HG03066 (cell line): Measurements from ENCODE around the gene PLEKHG3.

Source experiments
- ATAC-seq: cut with Tn5 transposase; IDR thresholded peaks from one replicate; pipeline ENCODE4 v1.9.1; 2021; ENCODE audit warnings: low read depth; ENCODE audit not compliant: unreplicated experiment

PLEKHG3 gene

DNA sequence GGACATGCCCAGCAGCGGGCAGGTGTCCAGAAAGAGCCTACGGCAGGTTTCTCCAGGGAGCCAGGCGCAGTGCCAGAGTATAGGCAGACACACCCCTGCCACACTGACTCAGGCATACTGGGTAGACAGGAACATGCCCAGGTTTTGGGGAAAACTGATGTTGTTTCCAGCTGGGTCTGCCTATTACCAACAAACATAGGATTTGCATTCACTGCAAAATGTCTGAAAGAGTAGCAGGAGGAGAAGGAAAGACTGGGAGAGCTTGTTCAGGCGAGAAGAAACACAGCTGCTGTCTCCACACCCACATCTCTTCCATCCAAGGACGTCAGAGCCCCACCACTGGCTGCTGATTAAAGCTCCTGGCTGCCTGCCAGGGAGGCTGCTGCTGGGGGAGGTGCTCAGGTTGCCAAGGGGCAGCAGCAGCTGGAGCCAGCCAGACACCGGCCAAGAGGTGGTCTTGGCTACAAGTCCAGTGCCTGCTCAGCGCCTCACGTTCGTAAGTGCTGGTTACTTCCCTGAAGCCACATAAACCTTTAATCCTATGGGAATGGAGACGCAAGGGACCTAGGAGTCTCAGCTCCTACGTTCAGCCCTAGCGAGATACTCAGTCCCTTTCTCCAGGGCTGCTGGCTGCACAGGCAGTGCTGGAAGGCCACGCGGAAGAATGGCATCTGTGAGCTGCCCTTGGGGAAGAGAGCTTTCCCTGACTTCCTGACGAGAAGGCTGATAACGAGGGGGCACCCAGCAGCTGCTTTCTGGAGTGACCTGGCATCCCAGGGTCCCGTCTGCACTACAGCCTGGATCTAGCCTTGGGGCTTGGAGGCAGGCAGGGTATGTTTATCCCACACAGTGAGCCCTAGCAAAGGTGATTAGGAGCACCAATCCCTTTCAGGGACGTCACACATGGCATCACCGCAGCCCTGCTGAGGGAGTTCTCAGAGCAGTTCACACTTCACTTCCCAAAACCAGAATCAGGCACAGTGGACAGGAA lies 58.1 kb downstream of the PLEKHG3 start:
- ATAC-seq = no peak

DNA sequence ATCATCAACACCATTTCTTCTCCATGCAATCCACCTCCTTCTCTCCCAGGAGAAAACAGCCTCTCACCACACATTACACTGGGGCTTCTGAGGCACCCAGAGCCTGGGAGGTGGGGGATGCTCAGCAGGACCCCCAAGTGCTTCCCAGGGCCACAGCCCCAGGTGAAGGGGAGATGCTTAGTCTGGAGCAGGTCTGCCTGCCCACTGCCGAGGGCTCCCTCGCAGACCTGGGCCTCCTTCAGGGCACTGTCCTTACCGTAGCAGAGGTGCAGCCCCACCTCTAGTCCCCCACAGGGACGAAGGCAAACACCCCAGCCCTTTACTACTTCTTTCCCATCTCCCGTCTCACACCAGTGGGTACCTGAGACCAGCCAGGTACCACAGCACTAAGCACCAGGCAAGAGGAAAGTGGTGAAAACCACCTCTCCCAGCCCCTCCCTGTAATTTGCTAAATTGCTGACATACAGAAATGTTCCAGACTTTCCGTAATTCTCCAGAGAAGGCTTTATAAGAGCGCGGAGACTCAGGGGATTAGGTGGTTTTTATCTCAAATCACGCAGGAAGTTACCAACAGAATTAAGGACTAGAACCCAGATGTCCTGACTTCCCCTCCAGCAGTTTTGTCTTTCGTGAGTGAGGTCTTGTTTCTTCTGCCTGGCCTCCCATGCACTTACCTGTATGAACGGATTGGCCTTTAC lies 59.0 kb downstream of the PLEKHG3 start:
- no peak for ATAC-seq

DNA sequence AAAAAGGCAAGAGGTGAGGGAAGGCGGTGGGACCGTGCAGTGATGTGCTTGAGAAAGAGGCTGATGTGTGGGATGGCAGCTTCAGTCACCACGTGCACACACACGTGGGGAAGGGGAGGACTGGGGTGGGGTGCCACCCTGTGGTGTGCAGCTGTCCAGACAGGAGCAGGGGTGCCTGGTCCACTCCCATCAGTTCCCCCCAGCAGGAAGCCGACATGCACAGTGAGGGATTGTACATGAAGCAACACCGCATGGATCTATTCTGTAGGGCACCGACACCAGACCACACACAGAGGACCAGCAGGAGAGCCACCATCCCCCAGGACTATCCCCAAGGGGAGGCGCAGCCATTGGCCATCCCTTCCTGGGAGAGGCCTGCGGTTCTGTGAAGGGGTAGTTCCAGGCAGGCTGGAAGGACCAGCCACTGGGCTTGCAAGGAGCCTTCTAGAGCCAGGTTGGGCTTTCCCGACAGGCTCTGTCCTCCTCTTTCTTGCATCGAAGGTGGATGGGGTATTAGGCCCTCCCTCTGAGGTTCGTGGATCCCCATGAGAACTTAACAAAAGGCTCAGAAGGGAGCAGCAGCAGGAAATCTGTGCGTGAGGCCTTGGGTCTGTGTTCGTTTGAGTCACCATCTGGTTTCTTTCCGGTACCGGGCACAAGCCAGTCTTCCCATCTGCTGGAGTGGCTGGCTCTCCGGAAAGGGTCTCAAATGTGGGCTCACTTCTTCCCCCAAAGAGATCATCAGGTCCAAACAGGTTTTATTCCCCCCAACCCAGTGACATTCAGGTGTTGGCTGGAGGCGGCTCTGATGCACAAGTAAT lies 59.8 kb downstream of the PLEKHG3 start:
- no peak for ATAC-seq

- peak; percentile 51 for ATAC-seq
These were observed 60.7 kb downstream of the PLEKHG3 start for GRCh38 chr14:64764641-64765520.

- ATAC-seq = no peak
These were observed 61.6 kb downstream of the PLEKHG3 start for GRCh38 chr14:64765740-64766302.

DNA sequence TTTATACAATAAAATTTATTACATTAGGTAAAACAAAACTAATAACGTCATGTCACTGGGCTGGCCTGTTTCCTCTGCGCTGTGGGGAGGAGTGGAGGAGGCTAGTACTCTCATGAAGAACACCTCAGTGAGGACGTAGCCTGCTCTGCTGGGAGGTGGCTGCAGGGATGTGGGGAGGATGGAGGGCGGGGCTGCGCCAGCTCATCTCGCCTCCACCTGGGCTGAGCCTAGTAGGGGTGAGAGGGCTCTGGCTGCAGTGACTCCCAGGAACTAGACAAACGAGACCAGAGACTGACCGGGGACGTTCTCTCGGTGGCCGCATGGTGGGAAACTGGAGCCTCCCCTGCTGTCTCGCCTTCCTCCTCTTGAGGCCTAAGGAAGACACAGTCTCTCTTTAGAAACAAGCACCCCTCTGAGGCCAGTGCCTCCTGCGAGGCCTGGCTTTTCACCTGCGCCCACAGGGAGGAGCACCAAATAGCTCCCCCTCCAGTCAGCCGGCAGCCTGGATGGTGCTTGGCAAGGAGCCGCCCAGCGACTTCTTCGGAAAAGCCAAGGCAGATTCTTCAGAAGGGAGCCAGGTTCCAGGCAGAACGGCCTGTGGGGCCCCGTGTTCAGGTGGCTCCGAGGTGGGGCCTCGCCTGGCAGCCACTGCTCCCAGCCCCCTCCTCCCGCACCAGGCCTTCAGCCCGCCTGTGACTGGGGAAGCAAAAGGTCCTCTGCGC lies 62.4 kb downstream of the PLEKHG3 start:
- ATAC-seq = no peak

DNA sequence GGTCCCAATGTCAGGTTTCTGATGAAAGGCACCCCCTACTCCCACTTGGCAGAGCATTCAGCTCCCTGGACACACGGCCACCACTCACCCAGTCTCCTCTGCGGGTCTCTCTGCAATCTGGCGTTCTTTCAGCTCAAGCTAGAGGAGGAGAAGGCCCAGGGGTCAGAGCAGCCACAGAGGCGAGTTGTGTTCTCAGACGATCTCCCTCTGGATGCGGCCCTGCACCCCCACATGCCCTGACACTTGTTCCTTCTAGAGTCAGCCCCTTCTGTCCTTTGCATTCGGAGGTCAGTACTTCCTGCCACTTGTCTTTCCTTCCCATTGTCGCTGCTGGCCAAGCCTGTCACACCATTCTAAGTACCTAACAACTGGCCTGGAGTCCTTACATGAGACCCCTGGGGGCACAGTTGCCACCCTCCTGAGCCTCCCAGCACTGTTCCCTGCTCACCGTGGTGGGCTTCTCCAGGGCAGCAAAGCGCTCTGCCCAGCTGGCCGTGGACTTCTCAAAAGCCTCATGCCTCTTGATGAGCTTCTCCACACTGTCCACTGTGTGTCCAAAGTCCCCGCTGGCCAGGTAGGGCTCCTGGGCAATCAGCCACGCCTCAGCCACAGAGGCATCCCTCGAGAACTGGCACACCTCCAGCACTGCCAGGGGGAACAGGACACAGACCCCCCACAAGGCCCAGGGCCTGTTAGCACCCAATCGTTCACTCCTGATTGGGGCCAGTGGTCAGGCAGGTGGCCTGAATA lies 63.2 kb downstream of the PLEKHG3 start:
- no peak for ATAC-seq

DNA sequence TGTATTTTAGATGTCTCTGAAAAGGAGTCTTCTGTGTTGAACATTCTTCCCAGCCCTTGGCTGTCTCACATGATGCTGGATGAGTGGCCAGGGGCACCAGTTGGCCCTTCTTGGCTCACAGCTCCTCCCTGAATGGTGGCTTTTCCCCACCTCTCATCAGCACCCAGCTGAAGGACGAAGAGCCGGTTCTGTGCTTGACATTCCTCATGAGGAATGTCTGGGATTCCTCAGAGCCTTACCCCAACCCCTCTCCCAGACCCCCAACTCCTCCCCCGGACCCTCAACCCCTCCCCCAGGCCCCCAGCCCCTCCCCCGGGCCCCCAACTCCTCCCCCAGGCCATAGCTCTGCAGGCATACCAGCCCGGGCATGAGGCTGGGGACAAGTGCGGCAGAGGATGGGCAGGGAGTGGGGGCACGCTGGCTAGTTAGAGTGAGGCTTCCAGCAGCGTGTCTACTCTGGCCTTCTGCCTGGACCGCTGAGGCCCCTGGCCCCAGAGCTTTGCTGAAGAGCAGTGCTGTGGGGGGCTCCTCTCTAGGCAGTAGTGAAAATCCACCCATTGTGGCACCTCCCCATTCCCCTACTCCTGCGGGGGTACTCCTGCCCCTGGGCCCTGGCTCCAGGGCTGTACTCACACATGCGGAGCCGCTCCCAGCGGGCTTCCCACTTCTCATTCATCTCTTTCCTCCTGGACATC lies 64.3 kb downstream of the PLEKHG3 start:
- ATAC-seq = no peak

GRCh38 chr14:64769096-64770020 lies 65.1 kb downstream of the PLEKHG3 start:
- no peak for ATAC-seq

DNA sequence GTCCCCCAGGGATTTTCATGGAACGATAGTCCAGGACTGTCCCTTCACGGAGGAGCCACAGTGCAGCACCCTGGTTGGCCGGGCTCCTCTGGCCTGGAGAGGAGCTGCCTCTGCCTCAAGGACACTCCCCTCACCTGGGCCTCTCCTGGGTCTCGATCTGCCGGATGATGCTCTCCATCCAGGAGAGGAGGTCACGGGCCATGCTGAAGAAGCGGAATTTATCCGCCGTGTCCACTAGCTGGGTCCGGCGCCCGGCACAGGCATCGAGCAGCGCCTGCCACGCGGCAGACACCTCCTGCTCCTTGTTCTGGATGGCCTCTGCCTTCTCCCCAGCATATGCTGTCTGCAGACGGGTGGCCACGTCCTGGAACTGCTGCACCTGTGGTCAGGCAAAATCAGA lies 66.5 kb downstream of the PLEKHG3 start:
- no peak for ATAC-seq

DNA sequence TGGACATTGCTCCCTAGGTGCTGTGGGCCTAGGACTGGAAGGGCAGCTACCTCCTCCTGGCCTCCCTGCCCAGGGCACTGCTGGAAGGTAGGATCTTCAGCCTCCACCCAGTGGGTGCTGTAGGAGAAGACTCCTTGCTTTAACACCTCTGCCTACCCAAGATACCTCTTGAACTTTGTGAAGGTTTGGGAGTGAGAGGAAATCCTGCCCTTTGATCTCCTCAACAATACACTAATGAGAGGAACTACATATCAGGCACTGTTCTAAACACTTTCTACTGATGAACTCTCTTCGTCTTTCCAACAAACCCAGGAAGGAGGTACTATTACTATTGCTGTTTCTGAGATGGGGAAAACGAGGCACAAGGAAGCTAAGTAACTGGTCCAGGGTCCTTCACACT lies 66.9 kb downstream of the PLEKHG3 start:
- no peak for ATAC-seq

GRCh38 chr14:64772397-64772950 lies 68.2 kb downstream of the PLEKHG3 start:
- ATAC-seq = no peak

GRCh38 chr14:64773046-64773445 lies 68.8 kb downstream of the PLEKHG3 start:
- ATAC-seq = no peak

DNA sequence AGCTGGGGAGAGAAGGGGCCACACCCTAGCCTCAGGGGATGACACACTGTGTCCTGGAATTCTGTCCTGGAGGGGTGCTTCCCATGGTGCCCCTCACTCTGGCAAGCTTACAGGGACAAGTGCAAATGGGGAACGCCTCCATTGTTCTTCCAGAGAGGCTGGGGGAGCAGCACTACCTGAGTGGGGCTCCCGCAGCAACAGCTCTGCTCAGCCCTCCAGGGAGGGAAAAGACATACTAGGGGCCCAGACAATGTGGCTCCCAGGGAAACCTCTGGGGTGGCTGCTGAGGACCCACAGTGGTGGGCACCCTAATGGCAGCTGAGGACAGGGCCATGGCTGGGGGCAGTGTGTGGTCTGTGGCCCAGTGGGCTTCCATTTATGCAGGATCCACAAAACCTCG lies 69.4 kb downstream of the PLEKHG3 start:
- no peak for ATAC-seq

DNA sequence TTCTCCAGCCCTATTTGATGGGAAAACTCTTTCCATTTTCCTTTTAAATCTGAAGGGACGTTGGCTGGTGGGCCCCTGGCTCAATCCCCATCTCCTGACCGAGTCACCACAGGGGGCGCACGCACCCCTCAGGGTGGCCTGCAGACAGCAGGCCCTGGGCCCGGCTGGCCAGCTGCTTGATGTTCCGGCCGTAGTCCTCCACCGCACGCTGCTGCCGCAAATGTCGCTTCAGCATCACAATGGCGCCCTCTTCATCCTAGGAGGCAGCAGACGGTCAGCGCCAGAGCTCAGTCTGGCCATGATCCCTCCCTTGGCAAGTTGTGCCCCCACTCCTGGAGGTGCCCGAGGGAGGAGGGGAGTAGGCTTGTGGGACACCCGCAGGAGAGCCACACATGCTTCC lies 70.0 kb downstream of the PLEKHG3 start:
- no peak for ATAC-seq

DNA sequence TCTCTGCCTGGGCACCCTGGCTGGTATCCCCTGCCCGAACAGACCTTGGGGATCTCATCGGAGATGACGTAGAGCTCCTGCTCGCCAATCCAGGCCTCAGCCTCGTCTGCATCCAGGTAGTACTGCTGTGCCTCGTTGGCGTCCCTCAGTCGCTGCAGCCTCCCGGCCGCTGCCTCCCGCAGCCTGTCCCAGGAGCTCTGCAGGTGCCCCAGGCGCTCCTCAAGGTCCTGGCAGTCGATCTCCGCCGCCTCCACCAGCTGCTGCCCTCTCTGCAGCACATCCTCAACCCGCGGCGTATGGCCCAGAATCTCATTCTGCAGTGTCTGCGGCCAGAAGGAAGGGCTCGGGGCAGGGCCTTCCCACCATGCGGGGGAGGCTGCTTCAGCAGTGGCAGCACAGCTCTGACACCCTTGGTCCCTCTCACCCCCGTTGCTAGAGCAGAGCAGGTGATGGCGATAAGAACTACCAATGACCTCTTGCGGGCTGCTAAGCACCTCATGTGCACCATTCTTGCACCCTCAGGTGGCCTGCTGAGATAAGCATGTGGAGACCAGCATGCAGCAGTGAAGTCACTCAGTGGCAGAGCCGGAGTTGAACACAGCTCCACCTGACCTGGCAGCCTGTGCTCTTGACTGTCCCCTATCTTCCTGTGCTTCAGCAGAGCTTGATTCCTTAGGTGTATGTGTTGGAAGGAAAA lies 71.0 kb downstream of the PLEKHG3 start:
- no peak for ATAC-seq
